GM23338 (cell line): ENCODE results near the gene CALR. TPM values are rescaled to one million over a fixed set of nuclear protein-coding genes. Genes with fewer than 3 reads are reported as not detected.

ENCODE experiments used
- ATAC-seq: fragments of 200-7000 bp; cut with Tn5 transposase; 3 replicates; pipeline ENCODE4 v1.9.1; 2020
- DNase-seq: peaks from one replicate; pipeline ENCODE4 v3.0.0-alpha.2; 2015; ENCODE audit warnings: low spot score
- H2AFZ ChIP-seq: fragments of 200-600 bp; sonication (generic); 2 replicates; pipeline ENCODE4 v1.8.0; 2016; ENCODE audit warnings: antibody characterized with exemption, mild to moderate bottlenecking, moderate library complexity
- H3F3A ChIP-seq: fragments of 200-600 bp; sonication (generic); replicated peaks from 2 replicates; pipeline ENCODE4 v1.8.0; 2017; ENCODE audit warnings: antibody characterized with exemption, mixed run types, low read depth
- H3K27ac ChIP-seq: fragments of 200-600 bp; sonication (generic); 2 replicates; pipeline ENCODE4 v1.6.1; 2016; ENCODE audit warnings: low read depth
- H3K27me3 ChIP-seq: fragments of 200-600 bp; sonication (generic); 2 replicates; pipeline ENCODE4 v1.8.0; 2016; ENCODE audit warnings: mild to moderate bottlenecking, mixed run types, moderate library complexity; ENCODE audit not compliant: insufficient read depth
- H3K36me3 ChIP-seq: fragments of 200-600 bp; sonication (generic); 2 replicates; pipeline ENCODE4 v1.8.0; 2016; ENCODE audit warnings: mild to moderate bottlenecking; ENCODE audit not compliant: insufficient read depth
- H3K4me1 ChIP-seq: fragments of 200-600 bp; sonication (generic); 2 replicates; pipeline ENCODE4 v1.8.0; 2016; ENCODE audit warnings: mild to moderate bottlenecking, moderate library complexity; ENCODE audit not compliant: insufficient read depth
- H3K4me2 ChIP-seq: fragments of 200-600 bp; sonication (generic); 2 replicates; pipeline ENCODE4 v1.7.1; 2017; ENCODE audit warnings: mixed run types
- H3K4me3 ChIP-seq: fragments of 200-600 bp; sonication (generic); 2 replicates; pipeline ENCODE4 v1.6.1; 2016; ENCODE audit warnings: mixed run types
- H3K79me2 ChIP-seq: fragments of 200-600 bp; sonication (generic); replicated peaks from 2 replicates; pipeline ENCODE4 v1.8.0; 2017; ENCODE audit warnings: mild to moderate bottlenecking; ENCODE audit not compliant: insufficient read depth
- H3K9me2 ChIP-seq: fragments of 200-600 bp; sonication (generic); 2 replicates; pipeline ENCODE4 v1.8.0; 2017; ENCODE audit not compliant: insufficient read depth
- H4K20me1 ChIP-seq: fragments of 200-600 bp; sonication (generic); replicated peaks from 2 replicates; pipeline ENCODE4 v1.8.0; 2017; ENCODE audit warnings: mild to moderate bottlenecking; ENCODE audit not compliant: insufficient read depth
- H3K27ac Mint-ChIP-seq: 2 replicates; pipeline ENCODE4 v1.8.0; 2020; ENCODE audit warnings: inconsistent platforms, mild to moderate bottlenecking, moderate library complexity, mixed read lengths
- H3K27me3 Mint-ChIP-seq: 3 replicates; pipeline ENCODE4 v1.8.0; 2022; ENCODE audit warnings: low read depth, mild to moderate bottlenecking, moderate library complexity, mixed read lengths, inconsistent platforms; ENCODE audit not compliant: insufficient read depth, poor library complexity
- H3K36me3 Mint-ChIP-seq: 3 replicates; pipeline ENCODE4 v1.8.0; 2021; ENCODE audit warnings: low read depth, mild to moderate bottlenecking, inconsistent platforms, moderate library complexity, mixed read lengths
- H3K4me1 Mint-ChIP-seq: 3 replicates; pipeline ENCODE4 v1.8.0; 2020; ENCODE audit warnings: mild to moderate bottlenecking, inconsistent platforms, mixed read lengths
- H3K4me3 Mint-ChIP-seq: 3 replicates; pipeline ENCODE4 v1.8.0; 2021; ENCODE audit warnings: moderate library complexity, mild to moderate bottlenecking, inconsistent platforms, mixed read lengths
- H3K9me3 Mint-ChIP-seq: 3 replicates; pipeline ENCODE4 v1.8.0; 2020; ENCODE audit warnings: moderate library complexity, mild to moderate bottlenecking, inconsistent platforms, mixed read lengths
- ETS1 ChIP-seq: IDR thresholded peaks from 2 replicates; pipeline ENCODE4 v1.6.1; 2016; ENCODE audit warnings: antibody characterized with exemption
- EZH2 ChIP-seq: fragments of 200-600 bp; sonication (generic); IDR thresholded peaks from one replicate; pipeline ENCODE4 v1.8.0; 2017; ENCODE audit warnings: antibody characterized with exemption, mild to moderate bottlenecking, low read depth; ENCODE audit not compliant: unreplicated experiment
- EZH2phosphoT487 ChIP-seq: fragments of 200-600 bp; sonication (generic); IDR thresholded peaks from one replicate; pipeline ENCODE4 v1.8.1; 2018; ENCODE audit warnings: antibody characterized with exemption; ENCODE audit not compliant: unreplicated experiment
- NANOG ChIP-seq: IDR thresholded peaks from 2 replicates; pipeline ENCODE4 v1.6.1; 2016; ENCODE audit warnings: antibody characterized with exemption, borderline replicate concordance
- POLR2AphosphoS5 ChIP-seq: IDR thresholded peaks from 2 replicates; pipeline ENCODE4 v1.6.1; 2016; ENCODE audit warnings: antibody characterized with exemption, low read depth
- STAT1 ChIP-seq: IDR thresholded peaks from one replicate; pipeline ENCODE4 v1.6.1; 2016; ENCODE audit warnings: antibody characterized with exemption; ENCODE audit not compliant: unreplicated experiment
- ZNF114 ChIP-seq: fragments of 250-450 bp; sonication (Bioruptor Pico); IDR thresholded peaks from 2 replicates; pipeline ENCODE4 v1.5.0; 2020; ENCODE audit warnings: mild to moderate bottlenecking, moderate library complexity
- ZNF462 ChIP-seq: fragments of 250-450 bp; sonication (Bioruptor Pico); IDR thresholded peaks from 2 replicates; pipeline ENCODE4 v1.5.0; 2020; ENCODE audit warnings: mild to moderate bottlenecking, moderate library complexity
- polyA plus RNA-seq: library from polyadenylated mRNA; unstranded; fragments of >200 nt; fragmentation: Nextera tagmentation; extraction: Ambion mirVana; gene quantifications from 2 replicates; pipeline ENCODE4 v1.2.1, GENCODE V29; 2016
- total RNA-seq: library from RNA; depleted of rRNA; stranded (reverse); fragments of >200 nt; shearing (Covaris generic); gene quantifications from 2 replicates; pipeline ENCODE4 v1.2.3, GENCODE V29; 2014
- TF ChIP-seq, protein P1 (sequence below): IDR thresholded peaks from one replicate; pipeline ENCODE4 v1.6.1; 2018; ENCODE audit warnings: antibody characterized with exemption; ENCODE audit not compliant: unreplicated experiment

The CALR gene
- total and polyA plus RNA-seq, 2 experiments from 2014 or later, result 760 to 1,131 TPM

GRCh38 chr19:12959481-12959880 is 21.1 kb downstream of the CALR start:
- H3K36me3 ChIP-seq, result peaks cover 5% of the 10 kb centered on the region; the same call in 1 of the 2 replicates
- DNase-seq (no peak), ATAC-seq (no peak)
- no peak overlapping the region for H3K27ac ChIP-seq
- Mint-ChIP-seq H3K4me1 (peaks cover 15% of the 10 kb centered on the region), H3K27me3 (peaks cover 11% of the 10 kb centered on the region), H3K36me3 (peaks cover 14% of the 10 kb centered on the region), H3K27ac (no peak overlapping the region), H3K4me3 (no peak overlapping the region), H3K9me3 (no peaks in the 10 kb centered on the region; the same call in 2 of the 3 replicates)
- H2AFZ ChIP-seq, result no peak overlapping the region
- TF ChIP-seq STAT1 (no peak), POLR2AphosphoS5 (no peak), EZH2 (no peak), NANOG (no peak), ETS1 (no peak)
- TF ChIP-seq, protein P1, sequence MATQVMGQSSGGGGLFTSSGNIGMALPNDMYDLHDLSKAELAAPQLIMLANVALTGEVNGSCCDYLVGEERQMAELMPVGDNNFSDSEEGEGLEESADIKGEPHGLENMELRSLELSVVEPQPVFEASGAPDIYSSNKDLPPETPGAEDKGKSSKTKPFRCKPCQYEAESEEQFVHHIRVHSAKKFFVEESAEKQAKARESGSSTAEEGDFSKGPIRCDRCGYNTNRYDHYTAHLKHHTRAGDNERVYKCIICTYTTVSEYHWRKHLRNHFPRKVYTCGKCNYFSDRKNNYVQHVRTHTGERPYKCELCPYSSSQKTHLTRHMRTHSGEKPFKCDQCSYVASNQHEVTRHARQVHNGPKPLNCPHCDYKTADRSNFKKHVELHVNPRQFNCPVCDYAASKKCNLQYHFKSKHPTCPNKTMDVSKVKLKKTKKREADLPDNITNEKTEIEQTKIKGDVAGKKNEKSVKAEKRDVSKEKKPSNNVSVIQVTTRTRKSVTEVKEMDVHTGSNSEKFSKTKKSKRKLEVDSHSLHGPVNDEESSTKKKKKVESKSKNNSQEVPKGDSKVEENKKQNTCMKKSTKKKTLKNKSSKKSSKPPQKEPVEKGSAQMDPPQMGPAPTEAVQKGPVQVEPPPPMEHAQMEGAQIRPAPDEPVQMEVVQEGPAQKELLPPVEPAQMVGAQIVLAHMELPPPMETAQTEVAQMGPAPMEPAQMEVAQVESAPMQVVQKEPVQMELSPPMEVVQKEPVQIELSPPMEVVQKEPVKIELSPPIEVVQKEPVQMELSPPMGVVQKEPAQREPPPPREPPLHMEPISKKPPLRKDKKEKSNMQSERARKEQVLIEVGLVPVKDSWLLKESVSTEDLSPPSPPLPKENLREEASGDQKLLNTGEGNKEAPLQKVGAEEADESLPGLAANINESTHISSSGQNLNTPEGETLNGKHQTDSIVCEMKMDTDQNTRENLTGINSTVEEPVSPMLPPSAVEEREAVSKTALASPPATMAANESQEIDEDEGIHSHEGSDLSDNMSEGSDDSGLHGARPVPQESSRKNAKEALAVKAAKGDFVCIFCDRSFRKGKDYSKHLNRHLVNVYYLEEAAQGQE, result no peak
- peaks cover 17% of the 10 kb centered on the region for H3F3A ChIP-seq
- H3K79me2 ChIP-seq, result peaks cover 30% of the 10 kb centered on the region
- peaks cover 11% of the 10 kb centered on the region; the same call in 1 of the 2 replicates for H3K4me1 ChIP-seq
- H3K4me3 ChIP-seq, result no peak overlapping the region
- H3K9me2 ChIP-seq, result no peaks in the 10 kb centered on the region
- H3K4me2 ChIP-seq, result no peak overlapping the region
- no peaks in the 10 kb centered on the region for H3K27me3 ChIP-seq
- peaks cover 12% of the 10 kb centered on the region; the same call in 1 of the 2 replicates for H4K20me1 ChIP-seq

- Mint-ChIP-seq H3K9me3 (no peaks in the 10 kb centered on the region), H3K4me3 (peak overlapping the region; percentile 68), H3K4me1 (peaks cover 3% of the 10 kb centered on the region; the same call in 2 of the 3 replicates), H3K36me3 (no peaks in the 10 kb centered on the region), H3K27me3 (peaks cover 4% of the 10 kb centered on the region), H3K27ac (peak overlapping the region; percentile 85)
- no peaks in the 10 kb centered on the region for H4K20me1 ChIP-seq
- no peaks in the 10 kb centered on the region for H3K79me2 ChIP-seq
- H3K9me2 ChIP-seq, result no peaks in the 10 kb centered on the region
- peak overlapping the region; percentile 87 for H3K27ac ChIP-seq
- H3K4me3 ChIP-seq, result peak overlapping the region; percentile 60
- H3K4me1 ChIP-seq, result no peaks in the 10 kb centered on the region; the same call in 1 of the 2 replicates
- DNase-seq (peak; percentile 88), ATAC-seq (peak; percentile 95)
- peak overlapping the region; percentile 88 for H3K4me2 ChIP-seq
- H3K27me3 ChIP-seq, result no peaks in the 10 kb centered on the region
- peak overlapping the region; percentile 90 for H2AFZ ChIP-seq
- no peaks in the 10 kb centered on the region for H3K36me3 ChIP-seq
- no peaks in the 10 kb centered on the region for H3F3A ChIP-seq
- TF ChIP-seq EZH2phosphoT487 (no peak), ZNF462 (CRISPR knock-in tag) (peak; percentile 41; the same call in 1 of the 2 replicates), NANOG (no peak), ZNF114 (CRISPR knock-in tag) (no peak)
Measured at GRCh38 chr19:12965017-12965811, 26.8 kb downstream of the CALR start.
